CD14-positive monocyte (primary cell): Measurements from ENCODE around the gene CDC42BPB. TPM values are rescaled to one million over a fixed set of nuclear protein-coding genes. Genes with fewer than 3 reads are reported as not detected.

ENCODE experiments used
- DNase-seq, 3 donors: peaks; one replicate each; pipeline ENCODE4 v3.0.0-alpha.2; 2011 to 2022
- H2AFZ ChIP-seq: 2 replicates; pipeline ENCODE4 v1.6.0; 2012; ENCODE audit warnings: mild to moderate bottlenecking, low read depth, low read length, inconsistent platforms; ENCODE audit not compliant: insufficient read depth, poor library complexity, severe bottlenecking
- H3K27ac ChIP-seq, 2 donors: 1 replicate in 1 of 2; 2 replicates in 1 of 2; pipeline ENCODE4 v1.5.1; 2012 to 2013; ENCODE audit warnings: low read length in 2 of 2, control low read depth in 1 of 2, inconsistent platforms in 1 of 2, low read depth in 1 of 2, mild to moderate bottlenecking in 1 of 2
- H3K27me3 ChIP-seq, 2 donors: one replicate each; pipeline versions ENCODE4 v1.6.0 to v1.6.1; 2011 to 2013; ENCODE audit warnings: low read length in 2 of 2; ENCODE audit not compliant: control insufficient read depth in 2 of 2, insufficient read depth in 2 of 2
- H3K36me3 ChIP-seq, 2 donors: replicated peaks in 1 of 2; 1 replicate in 1 of 2; 2 replicates in 1 of 2; pipeline versions ENCODE4 v1.5.1 to v1.6.1; 2012 to 2013; ENCODE audit warnings: low read length in 2 of 2, control low read depth in 1 of 2, inconsistent platforms in 1 of 2, mild to moderate bottlenecking in 1 of 2; ENCODE audit not compliant: insufficient read depth in 2 of 2, control insufficient read depth in 1 of 2
- H3K4me1 ChIP-seq, 2 donors: 1 replicate in 1 of 2; 2 replicates in 1 of 2; pipeline versions ENCODE4 v1.5.1 to v1.6.1; 2012 to 2013; ENCODE audit warnings: low read length in 2 of 2, control low read depth in 1 of 2, inconsistent platforms in 1 of 2, mild to moderate bottlenecking in 1 of 2, moderate library complexity in 1 of 2; ENCODE audit not compliant: insufficient read depth in 2 of 2, control insufficient read depth in 1 of 2
- H3K4me2 ChIP-seq: replicated peaks from 2 replicates; pipeline ENCODE3; 2012; ENCODE audit warnings: low read length, moderate library complexity, mild to moderate bottlenecking; ENCODE audit not compliant: poor library complexity, severe bottlenecking; ENCODE audit errors: extremely low read depth
- H3K4me3 ChIP-seq, 3 experiments: fragments of 200-600 bp in 1 of 3; sonication (generic) in 1 of 3; replicated peaks in 1 of 3; 1 replicate in 2 of 3; 2 replicates in 1 of 3; pipeline ENCODE4 v1.5.1; 2011 to 2013; ENCODE audit warnings: low read length in 3 of 3, mild to moderate bottlenecking in 3 of 3, control low read depth in 2 of 3, low read depth in 2 of 3, inconsistent platforms in 1 of 3, moderate library complexity in 1 of 3
- H3K79me2 ChIP-seq: 2 replicates; pipeline ENCODE4 v1.6.0; 2012; ENCODE audit warnings: mild to moderate bottlenecking, control low read depth, inconsistent platforms, low read length, moderate library complexity; ENCODE audit not compliant: insufficient read depth
- H3K9ac ChIP-seq: 2 replicates; pipeline ENCODE4 v1.6.0; 2017; ENCODE audit warnings: low read length, mild to moderate bottlenecking; ENCODE audit not compliant: insufficient read depth, poor library complexity, severe bottlenecking
- H3K9me3 ChIP-seq, 2 donors: replicated peaks in 1 of 2; 1 replicate in 1 of 2; 2 replicates in 1 of 2; pipeline versions ENCODE4 v1.5.1 to v1.6.1; 2012 to 2013; ENCODE audit warnings: low read length in 2 of 2, control low read depth in 1 of 2; ENCODE audit not compliant: control insufficient read depth in 1 of 2, insufficient read depth in 1 of 2
- H4K20me1 ChIP-seq: 2 replicates; pipeline ENCODE4 v1.6.0; 2012; ENCODE audit warnings: mild to moderate bottlenecking, low read length, control low read depth, moderate library complexity; ENCODE audit not compliant: insufficient read depth
- H3K27ac Mint-ChIP-seq, 7 donors: one replicate each; pipeline ENCODE4 v1.8.0; 2020; ENCODE audit warnings: mild to moderate bottlenecking in 7 of 7, mixed read lengths in 7 of 7, moderate library complexity in 6 of 7, inconsistent platforms in 2 of 7
- H3K27me3 Mint-ChIP-seq, 3 donors: one replicate each; pipeline ENCODE4 v1.8.0; 2021 to 2022; ENCODE audit warnings: low read depth in 3 of 3, mild to moderate bottlenecking in 3 of 3, mixed read lengths in 3 of 3, moderate library complexity in 3 of 3, inconsistent platforms in 1 of 3
- H3K36me3 Mint-ChIP-seq, 2 donors: one replicate each; pipeline ENCODE4 v1.8.0; 2020; ENCODE audit warnings: mixed read lengths in 2 of 2, inconsistent platforms in 1 of 2, mild to moderate bottlenecking in 1 of 2
- H3K4me1 Mint-ChIP-seq: one replicate; pipeline ENCODE4 v1.8.0; 2020; ENCODE audit warnings: mild to moderate bottlenecking, mixed read lengths
- H3K4me3 Mint-ChIP-seq, 2 donors: one replicate each; pipeline ENCODE4 v1.8.0; 2020; ENCODE audit warnings: mild to moderate bottlenecking in 2 of 2, mixed read lengths in 2 of 2, moderate library complexity in 1 of 2
- H3K9me3 Mint-ChIP-seq, 7 donors: one replicate each; pipeline ENCODE4 v1.8.0; 2020 to 2022; ENCODE audit warnings: mixed read lengths in 7 of 7, mild to moderate bottlenecking in 6 of 7, moderate library complexity in 6 of 7, inconsistent platforms in 2 of 7
- CTCF ChIP-seq: fragments of 200-600 bp; IDR thresholded peaks from one replicate; pipeline ENCODE4 v1.8.0; 2022; ENCODE audit warnings: antibody characterized with exemption, mild to moderate bottlenecking
- WGBS: methylation state at CpG from one replicate; pipeline ENCODE4 v1.1.5; 2013; ENCODE audit warnings: missing lambda C conversion rate; ENCODE audit not compliant: insufficient coverage; 5-methylcytosine and 5-hydroxymethylcytosine counted together
- intact Hi-C, 2 donors: fragments of 100-400 bp; cut with micrococcal nuclease; formaldehyde crosslinking; loops; one replicate each; pipeline versions ENCODE4 v1.15.0 to v1.15.1; 2023
- polyA plus RNA-seq, 3 donors: library from polyadenylated mRNA; depleted of rRNA in 1 of 3; unstranded in 2 of 3; stranded (reverse) in 1 of 3; fragments of 300-500 nt in 2 of 3; fragments of >200 nt in 1 of 3; fragmentation: Illumina TruSeq in 2 of 3; gene quantifications; 1 replicate in 2 of 3; 2 replicates in 1 of 3; pipeline ENCODE4 v1.2.3, GENCODE V29; 2012 to 2021

The CDC42BPB gene
- polyA plus RNA-seq, 3 donors, result 0.25 to 19.0 (median 0.60) TPM

GRCh38 chr14:102935756-102936155 is 121.6 kb downstream of the CDC42BPB start:
- intact Hi-C loops, result no loop called here
- H3K79me2 ChIP-seq, result no peaks in the 10 kb centered on the region
- H3K9ac ChIP-seq, result no peak overlapping the region
- Mint-ChIP-seq H3K4me1 (no peaks in the 10 kb centered on the region), H3K9me3 (no peaks in the 10 kb centered on the region), H3K4me3 (no peak overlapping the region), H3K27me3 (peaks cover 16 to 20% (median 16%) of the 10 kb centered on the region in 3 donors), H3K36me3 (peaks cover 19 to 26% of the 10 kb centered on the region in 2 donors), H3K27ac (peak overlapping the region in 1 of 7 donors; percentile 47)
- H3K9me3 ChIP-seq, result peaks cover 0 to 6% of the 10 kb centered on the region in 2 donors
- H3K27ac ChIP-seq, result no peak overlapping the region
- no peak for TF ChIP-seq CTCF
- no CpG with 5 or more reads among the region's 4 CpGs for WGBS
- DNase-seq, result no peak
- no peak overlapping the region for H3K4me3 ChIP-seq
- H4K20me1 ChIP-seq, result no peaks in the 10 kb centered on the region
- H3K36me3 ChIP-seq, result peaks cover 0 to 4% of the 10 kb centered on the region in 2 donors
- H2AFZ ChIP-seq, result no peak overlapping the region
- H3K27me3 ChIP-seq, result peaks cover under 1 to 17% of the 10 kb centered on the region in 2 donors
- H3K4me2 ChIP-seq, result no peak overlapping the region
- H3K4me1 ChIP-seq, result no peaks in the 10 kb centered on the region

- peaks cover 0 to 15% of the 10 kb centered on the region in 2 donors for H3K9me3 ChIP-seq
- H3K36me3 ChIP-seq, result no peaks in the 10 kb centered on the region
- no peak for TF ChIP-seq CTCF
- H3K4me2 ChIP-seq, result no peak overlapping the region
- no peak overlapping the region for H3K9ac ChIP-seq
- H3K4me3 ChIP-seq, result no peak overlapping the region
- intact Hi-C loops, result no loop called here
- Mint-ChIP-seq H3K27ac (peak overlapping the region in 1 of 7 donors; percentile 24), H3K4me1 (peaks cover 4% of the 10 kb centered on the region), H3K9me3 (peaks cover 0 to 2% (median under 1%) of the 10 kb centered on the region in 7 donors), H3K4me3 (no peak overlapping the region), H3K27me3 (peaks cover 24 to 40% (median 26%) of the 10 kb centered on the region in 3 donors), H3K36me3 (peaks cover 7 to 16% of the 10 kb centered on the region in 2 donors)
- peaks cover 10 to 31% of the 10 kb centered on the region in 2 donors for H3K27me3 ChIP-seq
- H2AFZ ChIP-seq, result no peak overlapping the region
- DNase-seq, result no peak
- no peaks in the 10 kb centered on the region for H3K79me2 ChIP-seq
- H4K20me1 ChIP-seq, result no peaks in the 10 kb centered on the region
- H3K27ac ChIP-seq, result no peak overlapping the region
- H3K4me1 ChIP-seq, result peaks cover 7 to 12% of the 10 kb centered on the region in 2 donors
- WGBS, result 100% methylated on average over 3 of the region's 20 CpGs
These were observed 123.6 kb downstream of the CDC42BPB start for GRCh38 chr14:102933618-102934231.
